Gastrocnemius medialis (tissue), 4 donors: ENCODE data around the gene SAPCD1. TPM values are rescaled to one million over a fixed set of nuclear protein-coding genes. Genes with fewer than 3 reads are reported as not detected.
A peak's percentile ranks its signal among the peaks of the same experiment; 100 is the strongest.

ENCODE experiments used
- ATAC-seq, 2 donors: fragments of 150-250 bp; one replicate each; pipeline ENCODE4 v1.9.1; 2016
- DNase-seq, 2 donors: peaks; one replicate each; pipeline ENCODE4 v3.0.0-alpha.2; 2019
- H3K27ac ChIP-seq, 4 donors: fragments of 200-600 bp; sonication (generic); 1 replicate in 1 of 4; 2 replicates in 3 of 4; pipeline ENCODE4 v1.5.1; 2016 to 2018; ENCODE audit warnings: mild to moderate bottlenecking in 2 of 4, moderate library complexity in 1 of 4
- H3K27me3 ChIP-seq, 3 donors: fragments of 200-600 bp; sonication (generic) in 2 of 3; 1 replicate in 1 of 3; 2 replicates in 2 of 3; pipeline versions ENCODE4 v1.5.1 to v1.6.0; 2016 to 2019; ENCODE audit warnings: mild to moderate bottlenecking in 1 of 3, moderate library complexity in 1 of 3
- H3K36me3 ChIP-seq, 2 donors: fragments of 200-600 bp; sonication (generic) in 1 of 2; one replicate each; pipeline ENCODE4 v1.5.1; 2017 to 2018
- H3K4me1 ChIP-seq, 2 donors: fragments of 200-600 bp; sonication (generic) in 1 of 2; one replicate each; pipeline ENCODE4 v1.5.1; 2016 to 2017; ENCODE audit warnings: mild to moderate bottlenecking in 2 of 2
- H3K4me3 ChIP-seq, 4 donors: fragments of 200-600 bp; sonication (generic) in 3 of 4; 1 replicate in 1 of 4; 2 replicates in 3 of 4; pipeline ENCODE4 v1.5.1; 2016 to 2019; ENCODE audit warnings: mild to moderate bottlenecking in 2 of 4
- H3K9me3 ChIP-seq, 3 donors: fragments of 200-600 bp; sonication (generic) in 2 of 3; 1 replicate in 1 of 3; 2 replicates in 2 of 3; pipeline ENCODE4 v1.5.1; 2016 to 2019
- CTCF ChIP-seq, 5 experiments: fragments of 450-650 bp in 3 of 5; fragments of 200-600 bp in 2 of 5; sonication (generic) in 2 of 5; IDR thresholded peaks in 4 of 5; conservative IDR thresholded peaks in 1 of 5; 1 replicate in 4 of 5; 2 replicates in 1 of 5; pipeline ENCODE4 v1.5.1; 2016 to 2019; ENCODE audit warnings: antibody characterized with exemption in 5 of 5, mild to moderate bottlenecking in 3 of 5, moderate library complexity in 3 of 5
- POLR2A ChIP-seq, 2 donors: fragments of 450-650 bp; IDR thresholded peaks; one replicate each; pipeline ENCODE4 v1.6.1; 2017; ENCODE audit warnings: antibody characterized with exemption in 2 of 2, mild to moderate bottlenecking in 2 of 2, moderate library complexity in 2 of 2
- in situ Hi-C, 4 donors: fragments of 200-750 bp; cut with MboI; loops; one replicate each; pipeline versions ENCODE4 v1.15.0 to v1.8.0; 2017; ENCODE audit warnings: low sequenced_read_pairs in 4 of 4
- intact Hi-C: fragments of 100-400 bp; cut with DNase I; formaldehyde crosslinking; loops from one replicate; pipeline ENCODE4 v1.15.1; 2023; ENCODE audit warnings: low total_unique reads
- total RNA-seq, 4 donors: library from RNA; depleted of rRNA; stranded (reverse); fragments of >200 nt; gene quantifications; one replicate each; pipeline versions ENCODE4 v1.1.0 to v1.2.3, GENCODE V29; 2016

SAPCD1 gene
- total RNA-seq, 4 donors from 2014 or later, result not detected

DNA sequence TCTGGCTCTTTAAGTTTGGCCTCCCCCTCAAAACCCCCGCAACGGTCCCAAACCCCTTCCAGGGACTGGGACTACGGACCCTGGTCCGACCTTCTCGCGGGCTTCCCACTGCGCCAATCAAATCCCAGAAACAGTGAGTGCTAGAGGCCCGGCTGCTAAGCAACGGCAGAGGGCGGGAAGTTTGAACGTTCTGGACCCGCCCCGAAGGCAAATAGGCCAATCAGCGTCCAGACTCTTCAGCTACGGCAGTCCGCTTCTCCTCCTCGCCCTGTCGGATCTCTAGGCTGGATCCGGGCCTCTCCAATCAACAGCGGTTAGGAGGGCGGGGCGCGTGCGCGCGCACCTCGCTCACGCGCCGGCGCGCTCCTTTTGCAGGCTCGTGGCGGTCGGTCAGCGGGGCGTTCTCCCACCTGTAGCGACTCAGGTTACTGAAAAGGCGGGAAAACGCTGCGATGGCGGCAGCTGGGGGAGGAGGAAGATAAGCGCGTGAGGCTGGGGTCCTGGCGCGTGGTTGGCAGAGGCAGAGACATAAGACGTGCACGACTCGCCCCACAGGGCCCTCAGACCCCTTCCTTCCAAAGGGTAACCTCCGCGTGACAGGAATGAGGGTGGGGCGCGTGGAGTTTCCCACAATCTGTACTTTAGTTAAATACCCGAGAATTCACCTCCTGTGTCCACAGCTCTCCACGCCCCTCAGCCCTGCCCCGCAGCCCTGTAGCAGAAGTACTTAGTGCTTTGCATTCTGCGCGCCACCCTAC lies 22.6 kb upstream of the SAPCD1 start, which contains the start of gene MSH5:
TSS of gene MSH5 (plus strand) at position 367 of the 758 bp plus-strand sequence. CDS start 462 bp downstream, outside the sequence.
- DNase-seq, result peak; percentile 99
- no peak for TF ChIP-seq CTCF (IDR thresholded peaks at IDR 0.05 in 4 of 5, conservative IDR thresholded peaks at IDR 0.05 in 1 of 5)
- TF ChIP-seq POLR2A (IDR thresholded peaks at IDR 0.05), result peak; percentile 31 to 52
- in situ Hi-C loops, result no loop called here

DNA sequence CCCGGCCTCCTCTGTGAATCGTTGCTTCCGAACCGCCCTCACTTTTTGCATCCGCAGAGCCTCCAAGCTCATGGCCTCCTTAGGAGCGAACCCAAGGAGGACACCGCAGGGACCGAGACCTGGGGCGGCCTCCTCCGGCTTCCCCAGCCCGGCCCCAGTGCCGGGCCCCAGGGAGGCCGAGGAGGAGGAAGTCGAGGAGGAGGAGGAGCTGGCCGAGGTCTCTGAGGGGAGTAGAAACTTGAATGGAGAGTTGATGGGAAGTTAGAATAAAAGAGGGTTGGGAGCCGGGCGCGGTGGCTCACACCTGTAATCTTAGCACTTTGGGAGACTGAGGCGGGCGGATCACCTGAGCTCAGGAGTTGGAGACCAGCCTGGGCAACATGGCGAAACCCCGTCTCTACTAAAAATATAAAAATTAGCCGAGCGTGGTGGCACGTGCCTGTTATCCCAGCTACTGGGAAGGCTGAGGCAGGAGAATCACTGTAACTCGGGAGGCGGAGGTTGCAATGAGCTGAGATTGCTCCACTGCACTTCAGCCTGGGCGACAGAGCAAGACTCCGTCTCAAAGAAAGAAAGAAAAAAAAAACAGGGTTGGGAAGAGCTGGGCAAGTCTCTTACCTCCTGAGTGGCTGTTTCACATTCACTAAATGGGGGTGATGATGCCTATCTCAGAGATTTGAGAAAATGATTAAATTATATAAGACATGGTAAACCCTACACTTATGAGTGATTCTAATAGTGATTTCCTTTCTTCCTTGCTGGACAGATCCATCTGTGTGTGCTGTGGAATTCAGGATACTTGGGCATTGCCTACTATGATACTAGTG lies 21.8 kb upstream of the SAPCD1 start:
- Histone ChIP-seq H3K4me1 (peaks cover 11 to 21% of the 10 kb centered on the region in 2 donors), H3K27ac (peak overlapping the region; percentile 47 to 68 (median 63)), H3K36me3 (no peaks in the 10 kb centered on the region), H3K27me3 (peaks cover 0 to 5% (median 0%) of the 10 kb centered on the region in 3 donors), H3K9me3 (no peaks in the 10 kb centered on the region), H3K4me3 (peak overlapping the region; percentile 62 to 79 (median 73))
- intact Hi-C loops (loop anchor here (2.0 kb wide), 1 partner anchor 54 kb away; the partner anchor contains the start of gene VARS1), in situ Hi-C loops (no loop called here)
- ATAC-seq, result no peak
- TF ChIP-seq POLR2A (IDR thresholded peaks at IDR 0.05), result no peak
- TF ChIP-seq CTCF (IDR thresholded peaks at IDR 0.05 in 4 of 5, conservative IDR thresholded peaks at IDR 0.05 in 1 of 5), result no peak
- DNase-seq, result no peak

More for the DNA sequence above, 22.6 kb upstream of the SAPCD1 start, which contains the start of gene MSH5:
- intact Hi-C loops, result loop anchor here (2.0 to 10.0 kb wide), 3 partner anchors 37 to 235 kb away; partner anchors contain the start of genes ABHD16A, DXO and VARS1
- no peaks in the 10 kb centered on the region for H3K36me3 ChIP-seq
- H3K4me1 ChIP-seq, result peaks cover 12 to 21% of the 10 kb centered on the region in 2 donors
- H3K4me3 ChIP-seq, result peak within 1 kb of the TSS; percentile 62 to 79 (median 73)
- ATAC-seq, result peak; percentile 99
- peak within 1 kb of the TSS; percentile 47 to 68 (median 63) for H3K27ac ChIP-seq
- H3K27me3 ChIP-seq, result peaks cover 0 to 9% (median 5%) of the 10 kb centered on the region in 3 donors
- H3K9me3 ChIP-seq, result no peaks in the 10 kb centered on the region

GRCh38 chr6:31741815-31742214 lies 20.6 kb upstream of the SAPCD1 start:
- ATAC-seq, result no peak
- in situ Hi-C loops, result no loop called here
- peaks cover 8 to 20% of the 10 kb centered on the region in 2 donors for H3K4me1 ChIP-seq
- peaks cover 0 to 2% (median 0%) of the 10 kb centered on the region in 3 donors for H3K27me3 ChIP-seq
- intact Hi-C loops, result loop anchor here (2.0 kb wide), 1 partner anchor 53 kb away; the partner anchor contains the start of gene VARS1
- H3K4me3 ChIP-seq, result no peak overlapping the region
- no peak overlapping the region for H3K27ac ChIP-seq
- TF ChIP-seq POLR2A (IDR thresholded peaks at IDR 0.05) (no peak), CTCF (IDR thresholded peaks at IDR 0.05 in 4 of 5, conservative IDR thresholded peaks at IDR 0.05 in 1 of 5) (no peak)
- H3K36me3 ChIP-seq, result no peaks in the 10 kb centered on the region
- H3K9me3 ChIP-seq, result no peaks in the 10 kb centered on the region
- DNase-seq, result no peak

DNA sequence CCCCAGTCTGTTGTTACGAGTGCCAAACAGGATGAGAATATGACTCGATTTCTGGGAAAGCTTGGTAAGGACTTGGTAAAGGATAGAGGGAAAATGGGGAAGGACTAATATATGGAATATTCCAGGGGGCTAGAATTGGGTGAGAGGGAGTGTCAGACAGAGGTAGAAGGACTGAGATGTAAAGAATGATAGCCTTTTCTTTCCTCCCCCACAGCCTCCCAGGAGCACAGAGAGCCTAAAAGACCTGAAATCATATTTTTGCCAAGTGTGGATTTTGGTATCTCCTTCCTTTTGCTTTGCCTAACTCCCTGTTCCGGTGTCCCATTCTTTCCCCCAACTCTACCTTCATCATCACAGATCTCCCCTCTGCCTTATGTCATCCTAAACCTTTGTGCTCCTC lies 19.6 kb upstream of the SAPCD1 start:
- H3K27ac ChIP-seq, result no peak overlapping the region
- in situ Hi-C loops (no loop called here), intact Hi-C loops (no loop called here)
- H3K36me3 ChIP-seq, result no peaks in the 10 kb centered on the region
- no peaks in the 10 kb centered on the region for H3K27me3 ChIP-seq
- no peak for ATAC-seq
- peaks cover 5 to 17% of the 10 kb centered on the region in 2 donors for H3K4me1 ChIP-seq
- no peak for DNase-seq
- H3K4me3 ChIP-seq, result no peak overlapping the region
- TF ChIP-seq CTCF (IDR thresholded peaks at IDR 0.05 in 4 of 5, conservative IDR thresholded peaks at IDR 0.05 in 1 of 5) (no peak), POLR2A (IDR thresholded peaks at IDR 0.05) (no peak)
- H3K9me3 ChIP-seq, result no peaks in the 10 kb centered on the region
